Keratinocyte (primary cell): ENCODE results near the gene KXD1. TPM values are rescaled to one million over a fixed set of nuclear protein-coding genes. Genes with fewer than 3 reads are reported as not detected.

Experiments
- DNase-seq: peaks from one replicate; pipeline ENCODE4 v3.0.0-alpha.2; 2011; ENCODE audit warnings: low read depth, missing footprints, low spot score
- FAIRE-seq: peaks from 2 replicates; lab custom pipeline; 2011; peaks lifted over from hg19 to GRCh38; lab: Jason Lieb, UNC
- H2AFZ ChIP-seq: 2 replicates; pipeline ENCODE4 v1.6.0; 2012; ENCODE audit warnings: low read length, control low read depth, inconsistent platforms; ENCODE audit not compliant: control insufficient read depth
- H3K27ac ChIP-seq: 2 replicates; pipeline ENCODE4 v1.5.1; 2011; ENCODE audit warnings: low read length; ENCODE audit not compliant: control insufficient read depth, insufficient read depth
- H3K27me3 ChIP-seq: 3 replicates; pipeline ENCODE4 v1.6.0; 2011; ENCODE audit warnings: low read length; ENCODE audit not compliant: control insufficient read depth, insufficient read depth; ENCODE audit errors: extremely low read depth
- H3K36me3 ChIP-seq, 2 experiments: 2 replicates in 1 of 2; 3 replicates in 1 of 2; pipeline ENCODE4 v1.5.1; 2011; ENCODE audit warnings: low read length in 2 of 2, mild to moderate bottlenecking in 1 of 2; ENCODE audit not compliant: control insufficient read depth in 2 of 2, insufficient read depth in 2 of 2; ENCODE audit errors: extremely low read depth in 1 of 2
- H3K4me1 ChIP-seq: 3 replicates; pipeline ENCODE4 v1.5.1; 2011; ENCODE audit warnings: low read length; ENCODE audit not compliant: control insufficient read depth, insufficient read depth; ENCODE audit errors: extremely low read depth
- H3K4me2 ChIP-seq: 3 replicates; pipeline ENCODE4 v1.6.0; 2011; ENCODE audit warnings: low read depth, low read length; ENCODE audit not compliant: control insufficient read depth, insufficient read depth; ENCODE audit errors: extremely low read depth
- H3K4me3 ChIP-seq, 3 experiments: fragments of 200-600 bp in 1 of 3; sonication (generic) in 1 of 3; 2 replicates in 2 of 3; 3 replicates in 1 of 3; pipeline ENCODE4 v1.5.1; 2011 to 2016; ENCODE audit warnings: low read length in 3 of 3, mild to moderate bottlenecking in 3 of 3, control low read depth in 2 of 3, inconsistent platforms in 1 of 3, low read depth in 1 of 3, mixed read lengths in 1 of 3, mixed run types in 1 of 3, moderate library complexity in 1 of 3; ENCODE audit not compliant: control insufficient read depth in 2 of 3, insufficient read depth in 2 of 3; ENCODE audit errors: extremely low read depth in 1 of 3
- H3K79me2 ChIP-seq: 2 replicates; pipeline ENCODE4 v1.6.0; 2012; ENCODE audit warnings: low read length; ENCODE audit not compliant: control insufficient read depth, insufficient read depth
- H3K9ac ChIP-seq: 3 replicates; pipeline ENCODE4 v1.6.0; 2011; ENCODE audit warnings: low read length; ENCODE audit not compliant: control insufficient read depth, insufficient read depth; ENCODE audit errors: extremely low read depth
- H3K9me1 ChIP-seq: 3 replicates; pipeline ENCODE4 v1.6.0; 2011; ENCODE audit warnings: low read length; ENCODE audit not compliant: control insufficient read depth, insufficient read depth; ENCODE audit errors: extremely low read depth
- H3K9me3 ChIP-seq: 2 replicates; pipeline ENCODE4 v1.5.1; 2012; ENCODE audit warnings: low read depth, low read length; ENCODE audit not compliant: control insufficient read depth
- H4K20me1 ChIP-seq: 3 replicates; pipeline ENCODE4 v1.6.0; 2011; ENCODE audit warnings: low read length; ENCODE audit not compliant: control insufficient read depth, insufficient read depth; ENCODE audit errors: extremely low read depth
- EZH2 ChIP-seq: IDR thresholded peaks from one replicate; pipeline ENCODE4 v1.6.1; 2012; ENCODE audit warnings: inconsistent platforms, mild to moderate bottlenecking, low read length, moderate library complexity
- dilution Hi-C: fragments of 300-500 bp; cut with MboI; formaldehyde crosslinking; loops from one replicate; pipeline ENCODE4 v1.7.0; 2020; ENCODE audit warnings: low sequenced_read_pairs; ENCODE audit not compliant: extremely low pct_ligation_motif_present
- polyA plus RNA-seq, 5 experiments: library from polyadenylated mRNA; depleted of rRNA in 3 of 5; stranded (reverse) in 3 of 5; stranded (forward) in 1 of 5; unstranded in 1 of 5; fragments of >200 nt; gene quantifications; 1 replicate in 1 of 5; 2 replicates in 3 of 5; 3 replicates in 1 of 5; pipeline versions ENCODE4 v1.2.1 to v1.2.3, GENCODE V29; 2011 to 2012; ENCODE audit warnings: missing spikeins in 2 of 5, low read depth in 1 of 5, low replicate concordance in 1 of 5
- TF ChIP-seq, protein P1 (sequence below), 3 experiments: IDR thresholded peaks in 1 of 3; conservative IDR thresholded peaks in 1 of 3; optimal IDR thresholded peaks in 1 of 3; 2 replicates in 2 of 3; 3 replicates in 1 of 3; pipeline versions ENCODE3 to v1.5.1; 2011; ENCODE audit warnings: low read length in 3 of 3, mild to moderate bottlenecking in 3 of 3, moderate library complexity in 2 of 3, control low read depth in 1 of 3, inconsistent platforms in 1 of 3; ENCODE audit not compliant: insufficient read depth in 2 of 3; ENCODE audit errors: extremely low read depth in 1 of 3

KXD1 gene
- polyA plus RNA-seq, 1 donor (not counting 4 experiments of a cell fraction or from before 2014, with no cell fraction given): 94.6 TPM

DNA sequence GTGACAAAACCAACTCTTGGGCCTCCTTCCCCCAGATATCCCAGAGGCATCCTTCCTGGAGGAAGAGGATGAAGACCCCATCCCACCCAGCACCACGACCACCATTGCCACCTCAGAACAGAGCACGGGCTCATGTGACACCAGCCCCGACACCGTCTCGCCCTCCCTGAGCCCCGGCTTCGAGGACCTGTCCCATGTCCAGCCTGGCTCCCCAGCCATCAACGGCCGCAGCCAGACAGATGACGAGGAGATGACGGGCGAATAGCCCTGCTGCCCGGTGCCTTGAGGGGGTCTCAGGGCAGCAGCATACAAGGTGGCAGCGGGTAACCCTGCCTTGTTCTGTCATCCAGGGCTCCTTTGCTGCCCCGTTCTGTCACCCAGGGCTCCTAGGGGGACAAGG lies 10.7 kb downstream of the KXD1 start:
- TF ChIP-seq, protein P1, sequence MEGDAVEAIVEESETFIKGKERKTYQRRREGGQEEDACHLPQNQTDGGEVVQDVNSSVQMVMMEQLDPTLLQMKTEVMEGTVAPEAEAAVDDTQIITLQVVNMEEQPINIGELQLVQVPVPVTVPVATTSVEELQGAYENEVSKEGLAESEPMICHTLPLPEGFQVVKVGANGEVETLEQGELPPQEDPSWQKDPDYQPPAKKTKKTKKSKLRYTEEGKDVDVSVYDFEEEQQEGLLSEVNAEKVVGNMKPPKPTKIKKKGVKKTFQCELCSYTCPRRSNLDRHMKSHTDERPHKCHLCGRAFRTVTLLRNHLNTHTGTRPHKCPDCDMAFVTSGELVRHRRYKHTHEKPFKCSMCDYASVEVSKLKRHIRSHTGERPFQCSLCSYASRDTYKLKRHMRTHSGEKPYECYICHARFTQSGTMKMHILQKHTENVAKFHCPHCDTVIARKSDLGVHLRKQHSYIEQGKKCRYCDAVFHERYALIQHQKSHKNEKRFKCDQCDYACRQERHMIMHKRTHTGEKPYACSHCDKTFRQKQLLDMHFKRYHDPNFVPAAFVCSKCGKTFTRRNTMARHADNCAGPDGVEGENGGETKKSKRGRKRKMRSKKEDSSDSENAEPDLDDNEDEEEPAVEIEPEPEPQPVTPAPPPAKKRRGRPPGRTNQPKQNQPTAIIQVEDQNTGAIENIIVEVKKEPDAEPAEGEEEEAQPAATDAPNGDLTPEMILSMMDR (optimal IDR thresholded peaks at IDR 0.05 in 1 of 3, IDR thresholded peaks at IDR 0.05 in 1 of 3, conservative IDR thresholded peaks at IDR 0.05 in 1 of 3; ENCODE audit: extremely low read depth in 1 of 3, insufficient read depth in 2 of 3, low read length in 3 of 3): no peak
- no peak for TF ChIP-seq EZH2
- peaks cover 2% of the 10 kb centered on the region for H3K9me1 ChIP-seq
- no peak overlapping the region for H3K27ac ChIP-seq
- dilution Hi-C loops: no loop called here
- DNase-seq: no peak
- no peak overlapping the region for H2AFZ ChIP-seq
- FAIRE-seq: no peak
- H3K4me1 ChIP-seq: peaks cover 9% of the 10 kb centered on the region
- H4K20me1 ChIP-seq: peaks cover 9% of the 10 kb centered on the region
- H3K79me2 ChIP-seq: peaks cover 17% of the 10 kb centered on the region
- H3K9me3 ChIP-seq: no peaks in the 10 kb centered on the region
- peaks cover 36 to 37% of the 10 kb centered on the region in 2 experiments for H3K36me3 ChIP-seq
- no peak overlapping the region for H3K4me2 ChIP-seq
- no peak overlapping the region for H3K4me3 ChIP-seq
- H3K9ac ChIP-seq: no peak overlapping the region
- H3K27me3 ChIP-seq: no peaks in the 10 kb centered on the region

DNA sequence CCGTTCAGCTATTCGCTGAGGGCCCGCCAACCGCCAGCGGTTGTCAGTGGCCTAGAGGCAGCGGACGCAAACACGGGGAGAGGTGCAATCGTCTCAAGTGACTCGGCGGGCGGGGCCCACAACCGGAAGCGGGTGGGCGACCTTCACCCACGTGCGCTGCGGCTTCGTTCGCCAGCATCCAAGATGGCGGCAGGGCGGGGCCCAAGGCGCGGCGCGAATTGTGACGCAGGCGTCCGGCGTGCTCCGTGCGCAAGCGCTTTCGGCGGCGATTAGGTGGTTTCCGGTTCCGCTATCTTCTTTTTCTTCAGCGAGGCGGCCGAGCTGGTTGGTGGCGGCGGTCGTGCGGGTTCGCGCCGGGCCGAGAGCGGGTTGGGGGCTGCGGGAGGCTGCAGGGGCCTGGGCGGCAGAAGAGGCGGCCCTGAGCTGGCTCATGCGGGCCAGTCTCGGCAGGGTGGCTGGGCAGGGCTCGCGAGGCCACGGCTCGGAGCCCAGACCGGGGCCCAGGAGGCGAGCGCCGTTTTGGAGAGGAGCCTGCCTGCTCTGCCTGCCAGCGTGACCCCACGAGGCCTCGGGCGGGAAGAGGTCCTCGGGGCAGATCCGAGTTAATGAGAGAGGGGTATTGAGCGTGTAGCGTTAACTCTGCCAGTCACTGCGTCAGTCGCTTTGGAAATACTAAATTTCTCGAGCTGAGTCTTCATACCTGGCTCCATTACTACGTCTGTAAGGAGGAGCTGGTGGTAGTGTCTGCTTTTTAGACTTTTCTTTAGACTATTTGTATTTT lies 14.1 kb downstream of the KXD1 start, which contains the start of gene UBA52:
TSS of gene UBA52 (plus strand) at position 294 of the 781 bp plus-strand sequence. CDS start 1,444 bp downstream, outside the sequence.
- Histone ChIP-seq H3K4me2 (peak within 1 kb of the TSS; percentile 100), H3K9ac (peak within 1 kb of the TSS; percentile 91), H3K27me3 (no peaks in the 10 kb centered on the region), H3K36me3 (peaks cover 44 to 54% of the 10 kb centered on the region in 2 experiments), H2AFZ (peak within 1 kb of the TSS; percentile 82), H3K27ac (peak within 1 kb of the TSS; percentile 89), H4K20me1 (peaks cover 13% of the 10 kb centered on the region), H3K4me1 (peaks cover 11% of the 10 kb centered on the region), H3K9me1 (peaks cover 3% of the 10 kb centered on the region), H3K79me2 (peaks cover 36% of the 10 kb centered on the region), H3K9me3 (no peaks in the 10 kb centered on the region), H3K4me3 (peak within 1 kb of the TSS; percentile 64 to 93 (median 72))
- DNase-seq (peak; percentile 76), FAIRE-seq (peak; percentile 56)
- no peak for TF ChIP-seq EZH2
- TF ChIP-seq, protein P1 (optimal IDR thresholded peaks at IDR 0.05 in 1 of 3, IDR thresholded peaks at IDR 0.05 in 1 of 3, conservative IDR thresholded peaks at IDR 0.05 in 1 of 3; ENCODE audit: extremely low read depth in 1 of 3, insufficient read depth in 2 of 3, low read length in 3 of 3): no peak
- dilution Hi-C loops: no loop called here
